Nucleus accumbens (tissue), 56 donors: ENCODE measurements around the gene FRRS1.
"Not testable (repeated sequence)": the region's sequence is repeated elsewhere in the genome, so short reads cannot be mapped to it uniquely, and the experiment has no call there.

Experiments used
- DNase-seq, 56 donors: peaks; one replicate each; lab custom pipeline; 2025; lab: John Stamatoyannopoulos, UW

The FRRS1 gene, protein sequence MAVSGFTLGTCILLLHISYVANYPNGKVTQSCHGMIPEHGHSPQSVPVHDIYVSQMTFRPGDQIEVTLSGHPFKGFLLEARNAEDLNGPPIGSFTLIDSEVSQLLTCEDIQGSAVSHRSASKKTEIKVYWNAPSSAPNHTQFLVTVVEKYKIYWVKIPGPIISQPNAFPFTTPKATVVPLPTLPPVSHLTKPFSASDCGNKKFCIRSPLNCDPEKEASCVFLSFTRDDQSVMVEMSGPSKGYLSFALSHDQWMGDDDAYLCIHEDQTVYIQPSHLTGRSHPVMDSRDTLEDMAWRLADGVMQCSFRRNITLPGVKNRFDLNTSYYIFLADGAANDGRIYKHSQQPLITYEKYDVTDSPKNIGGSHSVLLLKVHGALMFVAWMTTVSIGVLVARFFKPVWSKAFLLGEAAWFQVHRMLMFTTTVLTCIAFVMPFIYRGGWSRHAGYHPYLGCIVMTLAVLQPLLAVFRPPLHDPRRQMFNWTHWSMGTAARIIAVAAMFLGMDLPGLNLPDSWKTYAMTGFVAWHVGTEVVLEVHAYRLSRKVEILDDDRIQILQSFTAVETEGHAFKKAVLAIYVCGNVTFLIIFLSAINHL

DNA sequence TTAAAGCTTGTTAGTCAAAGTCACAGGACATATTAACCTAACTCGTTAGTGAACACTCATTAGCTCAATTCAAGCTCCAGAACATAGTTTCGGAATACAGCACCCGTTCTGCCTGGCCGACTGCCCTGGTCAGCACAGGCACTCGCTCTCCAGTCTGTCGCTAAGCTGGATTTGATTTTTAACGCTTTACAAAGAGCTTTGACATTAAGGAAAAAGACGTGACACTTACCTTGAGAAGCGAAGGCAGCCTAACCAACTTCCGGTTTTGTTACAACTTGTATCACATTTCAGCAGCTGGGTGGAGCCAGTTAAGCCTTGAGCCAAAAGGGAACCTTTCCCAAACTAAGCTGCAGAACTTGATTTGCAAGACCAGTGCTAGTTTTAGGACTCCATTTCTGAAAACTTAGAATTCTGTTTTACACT is at the start of gene FRRS1:
Gene FRRS1 (minus strand): TSS at position 258 of the 423 bp plus-strand sequence. CDS start 17,867 bp downstream, outside the sequence.
- peak in 16 of 56 donors; percentile 0 to 22 (median 4) for DNase-seq

DNA sequence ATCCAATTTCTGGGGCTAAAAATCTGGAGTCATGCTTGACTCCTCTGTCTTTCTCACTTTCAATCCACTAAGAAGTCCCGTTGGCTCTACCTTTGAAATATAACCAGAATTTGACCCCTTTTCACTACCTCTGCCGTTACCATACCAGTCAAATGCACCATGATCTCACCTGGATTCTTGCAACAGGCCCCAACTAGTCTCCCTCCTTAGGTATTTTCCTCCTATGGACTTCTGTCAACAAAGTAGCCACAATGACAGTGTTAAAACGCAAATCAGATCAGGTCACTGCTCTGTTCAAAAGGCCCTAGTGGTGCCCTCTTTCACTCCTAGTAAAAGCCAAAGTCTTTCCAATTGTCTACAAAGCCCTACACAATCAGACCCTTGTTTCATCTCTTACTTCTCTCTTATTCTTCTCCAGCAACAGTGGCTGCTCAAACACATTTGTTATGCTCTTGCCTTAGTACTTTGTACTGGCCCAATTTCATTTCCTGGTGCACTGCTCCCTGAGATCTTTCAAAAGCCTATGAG is 48.0 kb upstream of the FRRS1 start:
- DNase-seq = no peak

DNA sequence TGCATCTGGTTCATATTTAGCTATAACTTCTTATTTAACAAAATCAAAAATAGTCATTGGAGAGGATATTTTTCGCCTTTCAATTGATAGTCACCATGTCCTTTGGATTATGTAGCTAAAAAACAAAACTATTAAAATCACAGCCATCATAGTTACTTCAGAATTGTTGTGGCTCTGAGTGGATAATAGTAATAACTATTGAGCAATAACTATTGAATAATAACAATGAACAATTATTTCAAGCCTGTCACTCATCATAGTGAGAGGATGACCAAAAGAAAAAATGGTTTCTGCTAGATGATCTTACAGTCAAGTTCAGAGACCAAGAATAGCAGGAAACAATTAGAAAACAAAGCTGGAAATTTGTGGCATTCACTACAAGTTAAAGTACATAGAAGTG is 45.3 kb upstream of the FRRS1 start:
- DNase-seq = no peak

- DNase-seq = no peak
Measured at GRCh38 chr1:99811075-99811474, 44.6 kb upstream of the FRRS1 start.

DNA sequence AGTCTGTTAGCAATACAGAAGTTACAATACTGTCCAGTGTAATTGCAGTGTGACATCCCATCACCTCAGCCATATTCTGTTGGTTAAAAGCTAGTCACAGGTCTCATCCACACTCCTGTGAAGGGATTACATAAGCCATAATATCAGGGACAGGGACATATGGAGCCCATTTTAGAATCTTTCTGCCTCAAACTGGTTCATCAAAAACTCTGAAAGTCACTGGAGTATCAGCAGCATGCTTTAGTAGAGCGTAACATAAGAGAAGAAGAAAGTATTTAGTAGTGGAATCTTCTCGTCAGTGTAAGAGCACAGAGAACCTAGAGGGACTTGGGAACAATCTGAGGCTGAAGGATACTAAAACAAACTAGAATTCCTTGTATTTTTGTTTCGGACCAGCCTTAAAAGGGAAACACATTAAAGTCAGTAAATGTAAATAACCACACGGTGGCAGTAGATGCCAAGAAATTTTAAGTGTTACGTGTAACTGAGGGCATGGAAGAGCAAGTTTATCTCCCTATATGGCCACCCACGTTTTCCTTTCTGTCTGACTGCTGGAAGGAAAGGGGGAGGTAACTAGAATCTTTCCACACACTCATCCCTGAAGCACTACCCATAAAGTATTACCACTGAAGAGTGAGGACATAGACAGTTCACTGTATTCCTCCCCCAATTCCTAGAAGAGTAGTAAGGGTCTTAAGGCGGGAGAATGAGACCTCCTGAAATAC is 42.1 kb upstream of the FRRS1 start:
- DNase-seq = peak in 15 of 56 donors; percentile 1 to 50 (median 5)

DNA sequence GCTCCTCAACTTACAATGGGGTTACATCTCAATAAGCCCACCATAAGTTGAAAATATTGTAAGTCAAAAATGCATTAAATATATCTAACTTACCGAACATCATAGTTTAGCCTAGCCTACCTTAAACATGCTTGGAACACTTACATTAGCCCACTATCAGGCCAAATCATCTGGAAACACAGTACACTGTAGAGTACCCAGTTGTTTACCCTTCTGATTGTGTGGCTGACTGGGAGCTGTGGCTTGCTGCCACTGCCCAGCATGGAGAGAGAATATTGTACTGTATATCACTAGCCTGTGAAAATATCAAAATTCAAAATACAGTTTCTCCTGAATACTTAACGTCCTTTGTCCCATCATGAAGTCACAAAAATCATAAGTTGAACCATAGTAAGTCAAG is 40.4 kb upstream of the FRRS1 start:
- no peak for DNase-seq

- DNase-seq = no peak
Measured at GRCh38 chr1:99801584-99801983, 35.1 kb upstream of the FRRS1 start.

- DNase-seq = not testable (repeated sequence)
Measured at GRCh38 chr1:99793861-99794260, 27.4 kb upstream of the FRRS1 start.

DNA sequence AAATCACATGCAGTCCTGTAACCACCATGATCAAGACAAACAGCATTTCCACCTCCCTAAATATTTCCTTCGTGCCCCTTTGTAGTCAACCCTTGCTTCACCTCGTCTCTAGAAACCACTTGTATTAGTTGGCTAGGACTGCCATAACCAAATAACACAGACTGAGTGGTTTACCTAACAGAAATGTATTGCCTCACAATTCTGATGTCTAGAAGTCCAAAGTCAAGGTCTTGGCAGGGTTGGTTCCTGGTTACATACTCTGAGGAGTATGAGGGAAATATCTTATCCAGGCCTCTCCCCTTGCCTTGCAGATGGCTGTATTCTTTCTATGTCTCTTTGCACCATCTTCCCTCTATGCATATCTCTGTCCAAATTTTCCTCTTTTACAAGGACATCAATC is 23.3 kb upstream of the FRRS1 start:
- DNase-seq = no peak

GRCh38 chr1:99788896-99789295 is 22.5 kb upstream of the FRRS1 start:
- DNase-seq = no peak

GRCh38 chr1:99786751-99787501 is 20.5 kb upstream of the FRRS1 start:
- DNase-seq = no peak

DNA sequence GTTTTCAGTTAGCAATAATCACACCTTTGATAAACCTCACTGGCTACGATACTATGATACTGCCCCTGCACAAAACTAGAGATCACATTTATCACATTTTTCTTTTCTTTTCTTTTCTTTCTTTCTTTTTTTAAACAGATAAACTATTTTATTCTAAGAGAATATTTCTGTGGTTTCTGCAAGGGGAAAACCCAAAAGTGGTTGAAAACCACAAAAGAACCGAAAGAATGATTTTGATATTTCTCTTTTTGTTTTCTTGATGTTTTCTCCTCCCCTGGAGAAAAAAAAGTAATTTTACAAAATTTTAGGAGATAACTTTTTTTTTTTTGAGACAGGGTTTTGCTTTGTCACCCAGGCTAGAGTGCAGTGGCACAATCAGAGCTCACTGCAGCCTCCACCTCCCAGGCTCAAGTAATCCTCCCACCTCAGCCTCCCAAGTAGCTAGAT is 18.4 kb upstream of the FRRS1 start:
- no peak for DNase-seq

DNA sequence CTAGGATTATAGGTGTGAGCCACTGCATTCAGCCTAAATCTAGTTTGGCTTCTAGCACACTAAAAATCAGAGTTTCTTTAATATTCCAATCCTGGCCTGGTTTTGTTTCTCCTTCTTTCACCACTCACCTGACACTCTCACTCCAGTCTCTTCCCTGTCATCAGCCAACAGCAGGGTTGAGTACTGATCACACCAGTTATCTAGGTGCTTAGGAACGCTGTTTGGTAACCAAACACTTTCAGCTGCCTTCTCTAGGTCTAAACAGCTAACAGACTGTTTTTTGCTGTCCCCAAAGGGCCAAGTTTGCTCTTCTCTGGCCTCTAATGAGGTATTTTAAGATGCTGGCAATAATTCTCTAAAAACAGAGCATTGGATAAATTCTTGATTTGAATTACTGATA is 17.7 kb upstream of the FRRS1 start:
- no peak for DNase-seq

- DNase-seq = no peak
Measured at GRCh38 chr1:99782920-99783319, 16.5 kb upstream of the FRRS1 start.

GRCh38 chr1:99782397-99782796 is 16.0 kb upstream of the FRRS1 start:
- no peak for DNase-seq

DNA sequence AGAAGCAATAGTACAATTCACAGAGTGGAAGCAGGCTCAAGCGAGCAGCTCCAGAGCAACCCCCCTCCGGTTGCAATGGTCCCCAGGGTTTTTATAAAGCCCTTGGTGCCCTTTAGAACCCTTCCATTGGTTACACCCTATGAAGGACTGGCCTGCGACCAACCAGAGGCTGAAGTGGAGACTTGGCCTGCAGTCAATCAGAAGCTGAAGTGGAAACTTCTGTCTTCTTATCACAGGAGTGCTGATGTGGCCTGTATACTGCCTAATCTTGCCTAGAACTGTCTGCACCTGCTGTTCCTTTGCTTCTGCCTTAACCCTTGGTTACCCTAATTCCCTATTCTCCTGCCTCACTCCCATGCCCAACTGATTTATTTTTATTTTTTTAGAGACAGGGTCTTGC is 15.4 kb upstream of the FRRS1 start:
- no peak for DNase-seq

GRCh38 chr1:99777752-99778151 is 11.3 kb upstream of the FRRS1 start:
- no peak for DNase-seq

GRCh38 chr1:99776120-99776519 is 9.7 kb upstream of the FRRS1 start:
- DNase-seq = no peak

DNA sequence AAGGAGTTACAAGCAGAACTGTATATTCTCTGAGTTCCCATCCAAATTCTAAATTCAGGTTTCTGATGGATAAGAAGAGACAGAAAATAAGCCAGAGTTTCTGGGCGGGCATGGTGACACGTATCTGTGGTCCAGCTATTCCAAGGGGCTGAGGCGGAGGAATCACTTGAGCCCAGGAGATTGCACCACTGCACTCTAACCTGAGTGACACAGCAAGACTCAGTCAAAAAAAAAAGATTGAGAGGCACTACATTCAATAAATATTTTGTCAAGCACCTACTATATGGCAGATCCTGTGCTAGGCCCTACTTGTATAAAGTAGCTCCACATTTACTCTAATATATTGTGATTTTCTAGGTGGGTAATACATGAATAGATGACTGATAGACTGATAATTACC is 6.4 kb upstream of the FRRS1 start:
- no peak for DNase-seq

DNA sequence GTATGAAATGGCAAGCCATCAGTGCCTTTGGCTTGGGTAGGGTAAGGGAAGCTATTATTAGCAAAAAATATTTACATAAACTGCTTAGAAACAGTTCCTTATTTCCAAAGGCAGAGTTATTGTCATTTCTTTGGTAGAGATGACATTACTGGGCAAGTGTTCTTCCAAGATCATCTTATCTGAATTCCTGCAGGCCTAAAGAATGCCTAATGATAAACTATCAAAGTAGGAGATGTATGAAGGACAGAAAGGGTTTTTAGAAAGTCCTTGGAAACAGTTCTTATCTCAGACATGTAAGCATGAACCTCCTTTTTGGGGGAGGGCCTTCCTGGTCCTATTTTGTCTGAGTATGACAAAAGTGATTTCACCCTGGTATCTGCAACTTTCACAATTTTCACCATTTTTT is 5.1 kb upstream of the FRRS1 start:
- no peak for DNase-seq
